Measurements from ENCODE around the gene SULT4A1.
A peak's percentile ranks its signal among the peaks of the same experiment; 100 is the strongest.
"Not testable (repeated sequence)": the region's sequence is repeated elsewhere in the genome, so short reads cannot be mapped to it uniquely, and the experiment has no call there.

SULT4A1 gene, protein sequence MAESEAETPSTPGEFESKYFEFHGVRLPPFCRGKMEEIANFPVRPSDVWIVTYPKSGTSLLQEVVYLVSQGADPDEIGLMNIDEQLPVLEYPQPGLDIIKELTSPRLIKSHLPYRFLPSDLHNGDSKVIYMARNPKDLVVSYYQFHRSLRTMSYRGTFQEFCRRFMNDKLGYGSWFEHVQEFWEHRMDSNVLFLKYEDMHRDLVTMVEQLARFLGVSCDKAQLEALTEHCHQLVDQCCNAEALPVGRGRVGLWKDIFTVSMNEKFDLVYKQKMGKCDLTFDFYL

DNA sequence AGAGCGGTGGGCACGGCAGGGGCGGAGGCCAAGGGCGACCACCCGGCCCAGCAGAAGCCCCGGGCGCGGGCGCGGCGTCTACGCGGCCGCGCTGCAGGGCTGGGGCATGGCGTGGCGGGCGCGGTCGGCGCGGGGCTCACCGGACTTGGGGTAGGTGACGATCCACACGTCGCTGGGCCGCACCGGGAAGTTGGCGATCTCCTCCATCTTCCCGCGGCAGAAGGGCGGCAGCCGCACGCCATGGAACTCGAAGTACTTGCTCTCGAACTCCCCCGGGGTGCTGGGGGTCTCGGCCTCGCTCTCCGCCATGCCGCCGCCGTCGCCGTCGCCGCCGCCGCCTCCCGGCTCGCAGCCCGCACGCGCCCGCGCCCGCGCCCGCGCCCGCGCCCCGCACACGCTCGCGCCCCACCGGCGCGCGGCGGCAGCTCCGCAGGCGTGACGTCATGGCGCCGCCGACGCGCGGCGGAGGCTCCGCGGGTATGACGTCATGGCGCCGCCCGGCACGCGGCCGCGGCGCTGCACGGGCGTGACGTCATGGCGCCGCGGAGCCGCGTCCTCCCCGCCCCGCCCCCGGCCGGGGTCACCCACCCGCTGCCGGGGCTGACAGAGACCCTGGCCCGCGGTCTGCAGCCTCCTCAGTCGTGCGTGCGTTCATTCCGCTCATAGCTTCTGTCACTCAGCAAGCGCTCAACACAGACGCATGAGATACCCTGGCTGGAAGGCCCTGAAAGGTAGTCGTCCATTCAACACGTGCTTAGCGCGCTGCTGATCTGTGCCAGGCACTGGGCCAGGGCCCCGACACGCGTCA is at the start of gene SULT4A1:
Gene SULT4A1, minus strand, starts transcription at position 440 of the 808 bp plus-strand sequence. Its CDS starts 131 bp downstream, at position 309.
- peak in 1 of 2 experiments; percentile 40 for DNase-seq

DNA sequence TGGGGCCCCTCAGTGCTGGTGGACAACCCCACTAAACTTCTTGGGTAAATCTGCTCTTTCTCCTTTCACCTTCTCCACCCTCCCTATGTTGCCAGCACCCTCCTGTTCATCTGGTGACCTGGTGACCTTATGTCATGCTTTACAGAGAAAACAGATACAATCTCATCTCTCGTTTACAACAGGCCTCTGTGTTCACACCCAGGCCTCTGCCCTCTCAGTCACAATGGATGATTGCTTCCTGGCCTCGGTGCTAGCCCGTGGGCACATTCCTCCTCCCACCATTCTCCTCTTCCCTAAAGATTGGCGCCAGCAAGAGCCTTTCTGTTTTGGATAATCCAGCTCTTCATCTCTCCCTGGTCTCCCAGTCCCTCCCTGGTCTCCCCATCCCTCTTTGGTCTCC is 49.0 kb upstream of the SULT4A1 start:
- no peak for DNase-seq

DNA sequence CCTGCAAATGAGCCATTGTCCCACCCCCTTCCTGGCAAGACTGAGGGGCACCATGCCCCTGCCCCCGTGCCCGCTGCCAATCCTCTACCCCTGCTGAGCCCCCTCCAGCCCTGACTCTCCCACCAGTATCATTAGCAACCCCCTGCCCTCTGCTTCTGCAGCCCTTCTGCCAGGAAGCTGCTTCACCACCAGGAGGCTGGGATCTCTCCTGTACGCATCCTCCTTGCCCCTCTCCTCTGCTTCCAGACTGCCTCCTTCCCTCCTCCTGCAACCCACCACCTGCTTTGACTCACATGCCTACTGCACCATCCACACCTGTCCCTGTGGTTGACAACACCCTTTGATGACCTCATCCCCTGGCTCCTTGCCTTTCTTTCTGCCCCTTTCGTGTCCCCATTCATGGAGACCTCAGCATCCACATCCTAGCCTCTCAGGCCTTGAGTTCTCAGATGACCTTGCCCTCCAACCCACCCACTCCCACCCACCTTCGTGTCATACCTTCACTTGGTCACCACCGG is 47.9 kb upstream of the SULT4A1 start:
- no peak for DNase-seq

DNA sequence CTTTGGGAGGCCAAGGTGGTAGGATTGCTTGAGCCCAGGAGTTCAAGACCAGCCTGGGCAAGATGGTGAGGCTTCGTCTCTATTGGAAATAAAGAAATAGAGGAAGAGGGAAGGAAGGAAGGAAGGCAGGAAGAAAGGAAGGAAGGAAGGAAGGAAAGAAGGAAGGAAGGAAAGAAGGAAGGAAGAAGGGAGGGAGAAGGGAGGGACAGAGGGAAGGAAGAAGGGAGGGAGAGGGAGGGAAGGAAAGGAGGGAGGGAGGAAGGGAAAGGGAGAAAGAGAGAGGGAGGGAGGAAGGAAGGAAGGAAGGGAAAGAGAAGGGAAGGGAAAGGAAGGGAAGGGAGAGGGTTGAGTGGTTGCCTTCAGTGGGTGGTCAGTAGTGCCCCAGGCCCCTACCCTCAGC is 47.4 kb upstream of the SULT4A1 start:
- no peak for DNase-seq

DNA sequence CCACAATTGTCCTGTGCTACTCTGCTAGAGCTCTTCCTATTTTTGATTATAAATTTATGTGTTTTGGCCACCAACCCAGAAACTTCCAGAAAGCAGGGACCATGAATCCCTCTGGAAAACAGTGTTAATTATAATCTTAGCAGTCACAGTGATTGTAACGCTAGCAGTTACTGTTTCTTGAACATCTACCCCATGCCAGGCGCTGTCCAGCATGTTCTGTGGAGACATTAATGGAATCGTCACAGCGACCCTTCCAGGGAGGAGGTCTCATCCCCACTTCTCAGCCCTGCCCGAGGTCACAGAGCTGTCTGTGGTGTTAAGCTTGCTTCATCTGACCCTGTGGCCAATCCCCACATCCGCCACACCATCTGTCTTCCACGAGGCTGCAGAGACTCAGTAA is 43.4 kb upstream of the SULT4A1 start:
- DNase-seq, result peak; percentile 17 to 42

DNA sequence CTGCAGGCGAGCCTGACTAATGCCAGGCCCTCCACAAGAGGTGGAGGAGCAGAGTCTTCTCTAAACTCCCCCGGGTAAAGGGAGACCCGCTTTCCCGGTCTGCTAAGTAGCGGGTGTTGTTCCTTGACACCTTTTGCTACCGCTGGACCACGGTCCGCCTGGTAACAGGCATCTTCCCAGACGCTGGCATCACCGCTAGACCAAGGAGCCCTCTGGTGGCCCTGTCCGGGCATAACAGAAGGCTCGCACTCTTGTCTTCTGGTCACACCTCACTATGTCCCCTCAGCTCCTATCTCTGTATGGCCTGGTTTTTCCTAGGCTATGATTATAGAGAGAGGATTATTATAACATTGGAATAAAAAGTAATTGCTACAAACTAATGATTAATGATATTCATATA is 42.1 kb upstream of the SULT4A1 start:
- peak in 1 of 2 experiments; percentile 18 for DNase-seq

DNA sequence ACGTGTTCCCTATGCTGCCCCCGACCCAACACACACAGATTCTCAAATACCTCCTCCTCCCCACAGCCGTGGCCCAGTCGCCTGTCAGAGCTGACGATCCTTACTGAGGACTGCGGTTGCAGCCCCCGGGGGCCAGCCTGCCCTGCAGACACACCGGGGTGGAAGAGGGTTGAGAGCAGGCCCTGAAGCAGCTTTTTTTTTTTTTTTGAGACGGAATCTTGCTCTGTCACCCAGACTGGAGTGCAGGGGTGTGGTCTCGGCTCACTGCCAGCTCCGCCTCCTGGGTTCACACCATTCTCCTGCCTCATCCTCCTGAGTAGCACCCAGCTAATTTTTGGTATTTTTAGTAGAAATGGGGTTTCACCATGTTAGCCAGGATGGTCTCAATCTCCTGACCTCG is 40.7 kb upstream of the SULT4A1 start:
- not testable (repeated sequence) for DNase-seq

DNA sequence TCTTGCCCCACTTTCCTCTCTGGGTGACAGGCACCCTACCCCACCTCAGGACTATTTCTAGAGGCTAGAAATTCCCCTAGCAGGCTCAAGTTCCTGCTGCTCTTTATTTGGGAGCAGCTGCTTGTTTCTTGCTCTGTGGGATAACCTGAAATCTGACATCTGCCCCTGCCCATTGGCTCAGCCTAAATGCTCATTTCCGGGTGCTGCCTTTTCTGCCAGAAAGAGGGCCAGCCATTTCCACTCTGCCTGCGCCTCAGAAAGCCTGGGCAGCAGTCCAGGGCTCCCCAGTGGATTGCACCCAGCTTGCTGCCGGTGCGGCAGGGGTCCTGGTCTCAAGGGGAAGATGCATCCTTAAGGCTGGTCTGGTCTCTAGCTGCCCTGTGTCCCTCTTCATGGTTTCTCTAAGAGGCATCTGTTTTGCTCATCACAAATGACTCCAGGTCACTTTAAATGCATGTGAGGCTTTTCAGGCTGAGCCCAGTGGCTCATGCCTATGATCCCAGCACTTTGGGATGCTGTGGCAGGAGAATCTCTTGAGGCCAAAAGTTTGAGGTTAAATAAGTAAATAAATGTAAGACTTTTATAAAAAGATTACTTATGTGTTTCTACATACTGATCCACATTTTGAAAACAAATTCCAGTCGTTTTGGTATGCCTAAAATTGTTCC is 39.8 kb upstream of the SULT4A1 start:
- no peak for DNase-seq

DNA sequence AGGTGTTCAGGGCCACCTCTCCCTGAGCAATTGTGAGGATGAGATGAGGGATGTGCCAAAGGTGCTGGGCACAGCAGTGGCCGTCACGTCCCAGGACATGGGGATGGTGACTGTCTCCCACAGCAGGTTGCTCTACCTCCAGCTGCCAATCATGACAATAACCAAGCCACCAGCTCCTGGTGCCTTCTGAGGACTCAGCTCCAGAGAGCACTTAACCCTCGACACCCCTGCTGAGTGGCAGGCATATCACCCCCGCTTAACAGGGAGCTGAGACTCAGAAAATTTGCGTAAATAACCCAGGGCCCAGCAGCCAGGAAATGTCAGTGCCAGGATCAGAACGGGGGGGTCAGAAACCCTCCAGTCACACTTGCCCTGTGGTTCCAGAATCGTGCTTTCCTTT is 37.9 kb upstream of the SULT4A1 start:
- no peak for DNase-seq

DNA sequence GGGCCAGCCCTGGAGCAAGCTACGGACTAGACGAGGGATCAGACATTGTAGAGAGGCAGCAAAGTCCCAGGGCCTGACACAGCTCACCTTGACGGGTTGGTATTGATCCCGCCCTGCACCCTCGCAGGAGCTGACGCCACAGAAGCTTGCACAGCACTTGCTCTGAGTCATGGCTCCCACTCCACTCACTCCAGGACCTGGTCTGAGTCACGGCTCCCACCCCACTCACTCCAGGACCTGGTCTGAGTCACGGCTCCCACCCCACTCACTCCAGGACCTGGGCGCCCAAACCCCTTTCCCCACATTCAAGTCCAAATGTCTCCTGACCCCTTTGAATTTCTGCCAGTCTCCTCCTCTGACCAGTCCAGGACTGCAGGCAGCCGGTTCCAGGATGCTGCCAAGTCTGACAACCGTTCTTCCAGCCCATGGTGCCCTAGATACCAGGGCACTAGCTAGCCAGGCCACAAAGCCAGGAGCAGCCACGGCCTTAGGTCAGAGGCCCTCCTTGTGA is 35.5 kb upstream of the SULT4A1 start:
- no peak for DNase-seq

DNA sequence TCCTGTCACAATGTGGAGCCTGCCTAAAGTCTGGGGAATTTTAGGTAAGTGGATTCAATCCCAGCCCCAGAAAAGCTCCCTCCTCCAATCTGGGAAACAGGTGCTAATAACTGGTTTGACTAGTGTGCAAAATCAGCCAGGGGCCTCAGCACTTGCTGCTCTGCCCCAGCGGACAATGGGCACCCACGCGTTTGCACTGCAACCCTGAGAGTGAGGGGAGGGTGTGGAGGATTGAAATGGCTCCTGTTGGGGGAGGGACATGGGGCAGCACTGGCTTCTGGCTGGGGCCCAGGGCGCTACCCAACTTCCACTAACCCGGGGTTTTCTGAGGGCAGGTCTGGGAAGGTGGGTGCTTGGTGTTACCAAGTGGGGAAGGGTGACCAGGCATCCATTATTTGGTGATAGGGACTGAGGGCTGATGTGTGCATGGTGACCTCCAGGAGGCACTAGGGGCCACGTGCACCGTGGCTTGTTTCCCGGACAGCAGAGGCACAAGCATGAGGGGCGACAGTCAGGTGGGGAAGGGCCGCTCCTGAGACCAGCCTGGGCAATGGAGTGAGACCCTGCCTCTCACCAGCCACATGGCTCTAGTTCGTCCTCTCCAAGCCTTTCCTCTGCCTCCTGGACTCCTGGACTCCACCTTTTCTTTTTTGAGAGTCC is 33.8 kb upstream of the SULT4A1 start:
- DNase-seq, result no peak

DNA sequence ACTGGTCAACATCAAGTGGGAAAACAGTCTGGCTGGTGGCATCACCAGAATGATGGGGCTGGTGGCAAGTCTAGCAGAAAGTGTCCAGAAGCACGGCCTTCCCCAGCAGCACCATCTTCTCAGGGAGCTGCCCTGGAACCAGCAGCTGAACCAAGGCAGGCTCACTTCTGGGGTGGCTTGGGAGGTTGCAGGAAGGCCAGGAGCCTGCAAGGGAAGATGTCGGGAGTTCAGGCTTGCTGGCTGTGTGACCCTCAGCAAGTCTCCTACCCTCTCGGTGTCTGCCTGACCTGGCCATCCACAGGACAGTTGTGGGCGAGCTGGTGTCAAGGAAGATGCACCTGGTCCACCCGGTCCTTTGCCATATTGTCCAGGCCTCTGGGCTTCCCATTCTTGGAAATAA is 31.8 kb upstream of the SULT4A1 start:
- DNase-seq, result no peak

DNA sequence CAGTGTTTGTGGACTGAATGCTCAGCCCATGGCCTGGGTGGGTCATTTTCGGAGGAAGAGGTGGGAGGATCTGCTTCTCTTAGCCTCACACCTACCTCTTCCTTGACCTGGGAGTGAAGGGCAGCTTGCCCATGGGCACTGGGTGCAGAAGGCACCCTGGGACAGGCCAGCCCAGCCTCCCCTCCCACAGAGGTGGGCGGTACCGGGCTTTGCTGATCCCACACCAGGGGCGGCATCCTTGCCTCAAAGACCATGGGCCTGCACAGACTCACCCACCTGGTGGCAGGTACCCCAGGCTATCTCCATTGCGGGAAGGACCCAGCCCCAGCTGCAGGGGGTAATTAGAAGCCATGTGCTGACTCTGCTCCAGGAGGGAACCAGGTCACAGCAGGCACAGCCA is 31.0 kb upstream of the SULT4A1 start:
- no peak for DNase-seq

DNA sequence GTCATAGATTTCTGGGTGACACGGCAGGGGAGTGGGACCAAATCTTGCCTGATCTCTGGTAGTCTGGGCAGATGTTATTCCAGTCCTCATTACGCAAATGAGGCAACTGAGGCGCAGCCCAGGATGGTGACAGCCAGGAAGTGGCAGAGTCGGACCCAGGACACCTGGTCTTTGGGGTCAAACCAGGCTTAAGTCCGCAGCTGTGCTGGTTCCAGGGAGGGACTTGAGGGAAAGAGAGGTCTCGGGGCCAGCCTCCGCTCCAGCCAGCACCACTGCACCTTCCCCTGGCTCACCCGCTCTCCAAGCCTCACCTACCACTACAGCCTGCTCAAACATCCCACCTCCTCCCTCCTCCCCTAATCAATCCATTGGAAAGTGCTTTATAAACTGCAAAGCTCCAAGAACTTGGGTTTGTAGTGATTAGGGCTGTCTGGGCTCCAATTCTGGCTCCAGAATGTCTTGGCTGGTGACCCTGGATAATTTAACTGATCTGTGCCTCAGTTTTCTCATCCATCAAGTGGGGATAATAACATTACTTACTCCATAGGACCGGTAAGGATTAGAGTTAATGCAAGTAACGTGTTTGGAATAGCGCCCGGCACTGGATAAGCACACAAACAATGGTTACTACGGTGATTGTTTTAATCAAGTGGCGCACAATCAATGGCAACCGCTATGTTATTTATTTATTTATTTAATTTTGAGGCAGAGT is 30.0 kb upstream of the SULT4A1 start:
- DNase-seq, result no peak

DNA sequence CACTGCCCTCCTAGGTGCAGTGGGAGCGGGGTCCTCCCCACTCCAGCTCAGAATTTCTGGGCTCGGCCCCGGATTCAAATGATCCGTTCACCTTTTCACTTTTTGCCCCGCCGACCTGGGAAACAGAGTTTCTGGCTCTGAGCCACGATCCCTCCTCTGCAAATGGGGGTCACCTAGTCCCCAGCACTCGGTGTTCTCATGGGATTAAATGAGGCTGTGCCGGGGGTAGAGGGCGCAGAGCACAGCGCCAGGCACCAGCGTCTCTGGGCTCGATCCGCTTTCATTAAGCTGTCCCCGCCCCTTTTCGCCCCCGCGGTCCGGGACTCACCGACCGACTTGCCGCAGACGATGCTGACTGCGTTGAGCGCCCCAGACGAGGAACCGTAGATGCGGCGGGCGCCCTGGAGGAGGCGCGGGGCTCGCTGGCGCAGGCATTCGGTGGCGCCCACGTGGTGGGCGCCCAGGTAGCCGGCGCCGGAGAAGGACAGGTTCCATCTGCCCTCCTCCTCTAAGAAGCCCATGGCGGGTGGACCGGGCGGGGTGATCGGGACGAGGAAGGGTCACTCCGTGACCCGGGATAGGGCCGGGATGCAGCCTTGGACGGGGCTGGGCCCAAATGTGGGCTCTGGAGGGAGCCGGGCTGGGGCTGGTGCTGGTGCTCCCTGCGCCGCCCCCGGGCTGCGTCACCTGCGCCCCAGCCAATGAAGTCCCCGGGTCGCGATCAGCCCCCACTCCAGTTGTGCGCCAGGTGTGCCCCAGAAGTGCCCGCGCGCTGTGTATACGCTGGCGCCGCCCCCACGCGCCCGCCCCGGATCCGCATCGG is 29.3 kb upstream of the SULT4A1 start, which contains the start of gene PNPLA5:
Gene PNPLA5, minus strand, starts transcription at position 654 of the 823 bp plus-strand sequence. Its CDS starts 133 bp downstream, at position 521.
- peak in 1 of 2 experiments; percentile 34 for DNase-seq

DNA sequence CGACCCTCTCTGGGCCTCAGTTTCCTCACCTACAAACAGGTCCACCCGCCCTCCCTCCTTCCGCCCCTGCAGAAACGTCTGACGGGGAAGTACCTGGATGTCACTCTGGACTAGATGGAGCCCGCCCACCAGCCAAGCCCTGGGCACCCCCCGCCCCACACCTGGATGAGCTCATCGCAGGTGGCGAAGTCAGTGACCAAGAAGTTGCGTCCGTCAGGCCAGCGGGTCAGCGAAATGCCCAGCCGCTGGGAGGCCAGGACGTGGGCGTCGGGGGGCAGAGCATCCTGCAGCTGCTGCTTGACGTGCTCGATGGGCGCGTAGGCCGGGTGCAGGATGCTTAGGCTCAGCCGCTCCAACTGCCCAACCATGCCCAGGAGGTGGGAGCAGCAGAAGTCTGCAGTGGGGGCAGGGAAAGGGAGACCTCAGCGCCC is 28.6 kb upstream of the SULT4A1 start:
- peak in 1 of 2 experiments; percentile 25 for DNase-seq

DNA sequence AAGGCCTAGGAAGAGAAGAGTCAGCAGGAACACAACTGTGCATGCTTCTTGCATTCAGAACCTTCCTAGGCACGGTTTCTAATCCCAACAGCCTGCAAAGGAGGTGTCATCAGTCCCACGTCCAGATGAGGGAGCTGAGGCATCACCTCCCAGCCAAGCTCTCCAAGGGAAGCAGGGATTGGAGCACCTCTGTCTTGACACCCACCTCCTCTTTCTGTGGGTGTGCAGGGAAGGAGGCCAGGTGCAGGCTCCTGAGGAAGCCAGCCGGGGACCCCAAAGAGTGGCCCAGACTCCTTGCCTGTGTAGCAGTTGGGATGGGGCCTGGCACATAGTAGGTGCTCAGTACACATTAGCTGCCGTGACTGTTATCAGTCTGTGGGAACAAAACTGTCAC is 27.5 kb upstream of the SULT4A1 start:
- DNase-seq, result peak in 1 of 2 experiments; percentile 34

DNA sequence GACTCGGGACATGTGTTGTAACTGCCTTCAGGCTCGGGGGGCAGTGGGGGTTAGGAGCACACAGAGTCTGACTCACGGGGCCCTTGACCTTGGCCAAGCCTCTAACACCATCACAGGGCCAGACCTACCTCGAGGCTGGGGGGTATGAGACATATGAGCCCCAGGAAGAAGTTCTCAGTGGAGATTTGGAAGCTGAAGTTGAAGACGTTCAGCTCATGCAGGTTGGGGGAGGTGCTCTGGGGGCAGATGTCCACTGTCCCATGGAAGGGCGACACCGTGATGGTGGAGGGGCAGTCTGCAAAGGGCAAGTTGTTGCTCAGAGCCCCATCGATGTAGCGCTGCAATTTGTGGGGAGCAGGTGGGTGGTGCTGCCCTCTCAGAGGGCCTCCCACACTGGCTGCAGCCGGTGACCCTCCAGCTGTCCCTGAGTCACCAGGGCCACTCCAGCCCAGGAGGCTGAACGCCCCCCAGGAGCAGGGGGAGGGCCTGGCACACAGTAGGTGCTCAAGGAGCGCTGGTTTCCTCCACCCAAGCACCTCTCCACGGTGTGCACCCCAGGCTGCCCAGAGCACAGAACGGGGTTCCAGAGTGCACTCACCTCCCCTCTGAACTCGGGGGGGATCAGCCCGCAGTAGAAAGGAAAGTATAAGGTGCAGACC is 27.0 kb upstream of the SULT4A1 start:
- no peak for DNase-seq

DNA sequence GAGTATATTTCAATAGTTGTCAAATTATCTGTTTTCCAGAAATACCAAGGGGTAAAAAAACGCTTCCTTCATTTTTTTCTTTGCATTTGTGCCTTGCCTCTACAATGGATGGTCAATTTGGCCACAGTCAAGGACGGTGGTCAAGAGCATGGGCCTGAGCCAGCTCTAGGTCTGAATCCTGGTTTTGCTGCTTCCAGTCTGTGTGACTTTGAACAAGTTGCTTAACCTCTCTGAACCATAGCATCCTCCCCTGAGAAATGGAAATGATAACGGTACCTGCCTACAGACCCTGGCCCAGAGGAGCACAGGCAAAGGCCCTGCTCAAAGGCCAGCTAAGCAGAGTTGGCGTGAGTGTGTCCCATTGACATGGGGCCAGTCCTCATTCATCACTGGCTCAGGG is 26.4 kb upstream of the SULT4A1 start:
- DNase-seq, result no peak

DNA sequence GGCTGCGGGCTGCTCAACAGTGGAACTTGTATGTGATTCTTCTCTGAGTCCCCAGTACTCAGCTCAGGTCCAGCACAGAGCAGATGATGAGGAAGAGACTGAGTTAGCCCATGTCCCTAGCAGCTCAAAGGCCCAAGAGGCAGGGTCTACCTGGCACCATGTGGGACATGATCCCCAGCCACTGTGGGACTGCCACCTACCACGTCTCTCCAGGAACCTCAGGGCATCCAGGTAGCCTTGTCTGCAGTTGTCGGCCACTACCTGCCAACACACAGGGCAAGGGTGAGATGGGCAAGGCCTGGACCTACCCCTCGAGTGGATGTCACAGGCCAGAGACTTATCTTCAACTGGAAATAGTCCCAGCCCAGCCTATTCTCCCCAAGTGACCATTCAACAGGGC is 25.1 kb upstream of the SULT4A1 start:
- DNase-seq, result no peak

Data from NCI-H524 (cell line).